ENCODE data around the gene SMURF1.
"Not testable (repeated sequence)": the region's sequence is repeated elsewhere in the genome, so short reads cannot be mapped to it uniquely, and the experiment has no call there.

Gene SMURF1

GRCh38 chr7:99143853-99144672 is at the start of gene SMURF1:
SMURF1 (minus strand) TSS chr7:99144108; CDS start chr7:99143780, 328 bp downstream.
- peak; percentile 82 for DNase-seq (ENCODE audit: low spot score)

- DNase-seq (ENCODE audit: low spot score), result no peak
These were observed 48.1 kb upstream of the SMURF1 start for GRCh38 chr7:99191869-99192596.

- DNase-seq (ENCODE audit: low spot score), result no peak
These were observed 46.6 kb upstream of the SMURF1 start for GRCh38 chr7:99190359-99191009.

- DNase-seq (ENCODE audit: low spot score), result no peak
These were observed 45.3 kb upstream of the SMURF1 start for GRCh38 chr7:99189222-99189621.

GRCh38 chr7:99188221-99188620 is 44.3 kb upstream of the SMURF1 start:
- DNase-seq (ENCODE audit: low spot score), result no peak

- DNase-seq (ENCODE audit: low spot score), result no peak
These were observed 40.8 kb upstream of the SMURF1 start for GRCh38 chr7:99184532-99185218.

- no peak for DNase-seq (ENCODE audit: low spot score)
These were observed 36.3 kb upstream of the SMURF1 start for GRCh38 chr7:99180067-99180650.

- DNase-seq (ENCODE audit: low spot score), result no peak
These were observed 33.3 kb upstream of the SMURF1 start for GRCh38 chr7:99177165-99177564.

GRCh38 chr7:99173787-99174186 is 29.9 kb upstream of the SMURF1 start:
- no peak for DNase-seq (ENCODE audit: low spot score)

GRCh38 chr7:99171731-99172130 is 27.8 kb upstream of the SMURF1 start:
- no peak for DNase-seq (ENCODE audit: low spot score)

GRCh38 chr7:99170730-99171074 is 26.8 kb upstream of the SMURF1 start:
- no peak for DNase-seq (ENCODE audit: low spot score)

GRCh38 chr7:99170065-99170729 is 26.3 kb upstream of the SMURF1 start:
- DNase-seq (ENCODE audit: low spot score), result no peak

GRCh38 chr7:99167072-99167471 is 23.2 kb upstream of the SMURF1 start:
- no peak for DNase-seq (ENCODE audit: low spot score)

GRCh38 chr7:99165816-99166215 is 21.9 kb upstream of the SMURF1 start:
- DNase-seq (ENCODE audit: low spot score), result no peak

- DNase-seq (ENCODE audit: low spot score), result not testable (repeated sequence)
These were observed 19.8 kb upstream of the SMURF1 start for GRCh38 chr7:99163669-99164068.

- no peak for DNase-seq (ENCODE audit: low spot score)
These were observed 12.7 kb upstream of the SMURF1 start for GRCh38 chr7:99156649-99157048.

GRCh38 chr7:99155211-99155610 is 11.3 kb upstream of the SMURF1 start:
- no peak for DNase-seq (ENCODE audit: low spot score)

GRCh38 chr7:99146979-99147378 is 3.1 kb upstream of the SMURF1 start:
- no peak for DNase-seq (ENCODE audit: low spot score)

- DNase-seq (ENCODE audit: low spot score), result no peak
These were observed 421 bp downstream of the SMURF1 start for GRCh38 chr7:99143521-99143852.

- DNase-seq (ENCODE audit: low spot score), result peak; percentile 86
These were observed 984 bp downstream of the SMURF1 start for GRCh38 chr7:99142727-99143520.
